Esophagus squamous epithelium (tissue), 4 donors: Measurements from ENCODE around the gene ZNF32.

Experiments used
- CTCF ChIP-seq, 6 experiments: fragments of 450-650 bp in 4 of 6; fragments of 200-600 bp in 2 of 6; sonication (generic) in 2 of 6; IDR thresholded peaks; one replicate each; pipeline ENCODE4 v1.5.1; 2016 to 2019; ENCODE audit warnings: antibody characterized with exemption in 6 of 6, mild to moderate bottlenecking in 4 of 6, moderate library complexity in 4 of 6
- POLR2A ChIP-seq, 4 donors: fragments of 450-650 bp; IDR thresholded peaks; one replicate each; pipeline ENCODE4 v1.6.1; 2017; ENCODE audit warnings: antibody characterized with exemption in 4 of 4, mild to moderate bottlenecking in 4 of 4, moderate library complexity in 3 of 4

- TF ChIP-seq POLR2A (IDR thresholded peaks at IDR 0.05) (no peak), CTCF (IDR thresholded peaks at IDR 0.05) (no peak)
Measured at GRCh38 chr10:43689618-43689954, 40.9 kb upstream of the ZNF32 start.
